ENCODE data around the gene KDM1B. TPM values are rescaled to one million over a fixed set of nuclear protein-coding genes. Genes with fewer than 3 reads are reported as not detected.

The KDM1B gene
- total RNA-seq, 1 donor from 2014 or later, result 19.6 TPM

DNA sequence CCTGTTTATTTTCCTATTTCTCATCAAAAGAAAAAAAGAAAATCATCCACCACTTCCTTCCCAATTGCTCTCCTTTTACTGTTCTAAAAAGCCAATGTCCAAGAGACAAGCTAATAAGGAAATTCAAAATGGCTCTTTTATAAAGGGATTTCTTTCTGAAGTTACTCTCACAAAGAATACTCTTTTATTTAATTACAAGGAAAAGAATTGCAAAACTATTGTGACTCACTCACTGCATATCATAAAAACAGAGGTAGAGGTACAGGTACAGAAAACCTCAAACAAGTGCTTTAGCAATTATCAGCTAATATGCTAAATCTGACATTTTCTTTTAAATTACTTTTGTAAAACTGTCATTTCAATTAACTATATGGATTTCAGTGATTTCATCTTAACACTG lies 91.0 kb downstream of the KDM1B start:
- intact Hi-C loops (cut with DNase I), result no loop called here
- H3K4me1 ChIP-seq, result no peaks in the 10 kb centered on the region
- peaks cover 63% of the 10 kb centered on the region for H3K36me3 ChIP-seq
- TF ChIP-seq, protein P1, sequence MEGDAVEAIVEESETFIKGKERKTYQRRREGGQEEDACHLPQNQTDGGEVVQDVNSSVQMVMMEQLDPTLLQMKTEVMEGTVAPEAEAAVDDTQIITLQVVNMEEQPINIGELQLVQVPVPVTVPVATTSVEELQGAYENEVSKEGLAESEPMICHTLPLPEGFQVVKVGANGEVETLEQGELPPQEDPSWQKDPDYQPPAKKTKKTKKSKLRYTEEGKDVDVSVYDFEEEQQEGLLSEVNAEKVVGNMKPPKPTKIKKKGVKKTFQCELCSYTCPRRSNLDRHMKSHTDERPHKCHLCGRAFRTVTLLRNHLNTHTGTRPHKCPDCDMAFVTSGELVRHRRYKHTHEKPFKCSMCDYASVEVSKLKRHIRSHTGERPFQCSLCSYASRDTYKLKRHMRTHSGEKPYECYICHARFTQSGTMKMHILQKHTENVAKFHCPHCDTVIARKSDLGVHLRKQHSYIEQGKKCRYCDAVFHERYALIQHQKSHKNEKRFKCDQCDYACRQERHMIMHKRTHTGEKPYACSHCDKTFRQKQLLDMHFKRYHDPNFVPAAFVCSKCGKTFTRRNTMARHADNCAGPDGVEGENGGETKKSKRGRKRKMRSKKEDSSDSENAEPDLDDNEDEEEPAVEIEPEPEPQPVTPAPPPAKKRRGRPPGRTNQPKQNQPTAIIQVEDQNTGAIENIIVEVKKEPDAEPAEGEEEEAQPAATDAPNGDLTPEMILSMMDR (IDR thresholded peaks at IDR 0.05), result no peak
- H3K4me3 ChIP-seq, result no peak overlapping the region
- ATAC-seq, result no peak
- H3K27ac ChIP-seq, result no peak overlapping the region
- no peak for DNase-seq
- H3K27me3 ChIP-seq, result no peaks in the 10 kb centered on the region
- H3K9me3 ChIP-seq, result no peaks in the 10 kb centered on the region

- intact Hi-C loops (cut with DNase I), result no loop called here
- TF ChIP-seq, protein P1 (IDR thresholded peaks at IDR 0.05), result no peak
- no peak overlapping the region for H3K27ac ChIP-seq
Measured at GRCh38 chr6:18247002-18247401, 91.8 kb downstream of the KDM1B start.

DNA sequence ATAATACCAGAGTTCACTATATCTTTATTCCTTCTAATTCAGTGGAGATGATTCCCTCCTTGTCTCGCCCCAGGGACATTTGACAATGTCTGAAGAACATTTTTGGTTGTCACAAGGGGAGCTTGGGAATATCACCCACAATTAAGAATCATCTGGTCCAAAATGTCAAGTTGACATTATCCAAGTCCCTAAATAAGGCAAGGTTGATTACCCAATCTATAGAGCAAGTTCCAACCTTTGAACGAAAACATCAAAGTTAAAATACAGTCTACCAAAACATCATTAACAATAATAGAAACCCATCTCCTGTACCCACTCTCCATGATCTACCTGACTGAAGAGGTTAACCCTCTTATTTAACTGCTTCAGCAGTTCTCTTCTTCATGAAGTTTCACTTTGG lies 93.5 kb downstream of the KDM1B start:
- H3K9me3 ChIP-seq, result no peaks in the 10 kb centered on the region
- H3K36me3 ChIP-seq, result peaks cover 67% of the 10 kb centered on the region
- no peak overlapping the region for H3K27ac ChIP-seq
- H3K4me3 ChIP-seq, result no peak overlapping the region
- TF ChIP-seq, protein P1 (IDR thresholded peaks at IDR 0.05), result no peak
- intact Hi-C loops (cut with DNase I), result no loop called here
- H3K27me3 ChIP-seq, result no peaks in the 10 kb centered on the region
- H3K4me1 ChIP-seq, result no peaks in the 10 kb centered on the region
- ATAC-seq, result no peak
- no peak for DNase-seq

More at GRCh38 chr6:18247002-18247401, 91.8 kb downstream of the KDM1B start:
- DNase-seq (no peak), ATAC-seq (no peak)
- H3K4me3 ChIP-seq, result no peak overlapping the region
- H3K9me3 ChIP-seq, result no peaks in the 10 kb centered on the region
- no peaks in the 10 kb centered on the region for H3K4me1 ChIP-seq
- peaks cover 67% of the 10 kb centered on the region for H3K36me3 ChIP-seq
- no peaks in the 10 kb centered on the region for H3K27me3 ChIP-seq

DNA sequence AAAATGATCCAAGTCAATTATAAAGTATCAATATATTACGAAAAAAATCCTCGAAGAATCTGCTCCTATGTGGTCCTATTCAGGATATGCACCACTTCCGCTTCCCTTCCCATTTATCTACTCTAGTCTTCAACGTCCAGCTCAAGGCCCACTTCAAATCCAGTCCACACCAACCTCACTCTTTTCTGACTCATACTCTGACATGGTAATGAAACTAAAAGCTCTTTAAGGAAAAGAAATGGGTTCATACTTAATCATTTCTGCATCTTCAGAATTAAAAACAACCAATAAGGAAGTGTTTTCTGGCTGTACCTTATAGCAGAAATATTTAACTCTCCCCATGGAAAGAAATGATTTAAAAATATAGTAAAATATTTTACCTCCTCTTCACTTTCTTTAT lies 94.0 kb downstream of the KDM1B start:
- DNase-seq, result no peak
- TF ChIP-seq, protein P1 (IDR thresholded peaks at IDR 0.05), result no peak
- no peaks in the 10 kb centered on the region for H3K9me3 ChIP-seq
- ATAC-seq, result no peak
- no peaks in the 10 kb centered on the region for H3K4me1 ChIP-seq
- no peak overlapping the region for H3K27ac ChIP-seq
- H3K27me3 ChIP-seq, result no peaks in the 10 kb centered on the region
- peaks cover 68% of the 10 kb centered on the region for H3K36me3 ChIP-seq
- intact Hi-C loops (cut with DNase I), result no loop called here
- H3K4me3 ChIP-seq, result no peak overlapping the region

DNA sequence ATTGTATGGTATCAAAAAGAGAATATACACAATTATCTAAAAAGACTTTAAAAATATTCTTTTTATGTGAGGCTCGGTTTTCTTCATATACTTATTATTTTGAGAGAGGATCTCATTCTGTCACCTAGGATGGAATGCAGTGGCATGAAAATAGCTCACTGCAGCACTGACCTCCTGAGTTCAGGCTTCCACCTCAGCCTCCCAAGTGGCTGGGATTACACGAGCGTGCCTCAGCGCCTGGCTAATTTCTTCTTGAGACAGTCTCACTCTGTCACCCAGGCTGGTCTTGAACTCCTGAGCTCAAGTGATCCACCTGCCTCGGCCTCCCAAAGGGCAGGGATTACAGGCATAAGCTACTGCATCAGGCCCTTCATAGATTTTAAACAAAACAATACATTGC lies 98.4 kb downstream of the KDM1B start:
- intact Hi-C loops (cut with DNase I), result no loop called here
- Histone ChIP-seq H3K9me3 (no peaks in the 10 kb centered on the region), H3K27me3 (no peaks in the 10 kb centered on the region), H3K4me3 (no peak overlapping the region), H3K27ac (no peak overlapping the region), H3K4me1 (no peaks in the 10 kb centered on the region), H3K36me3 (peaks cover 85% of the 10 kb centered on the region)
- no peak for ATAC-seq
- no peak for DNase-seq
- TF ChIP-seq, protein P1 (IDR thresholded peaks at IDR 0.05), result no peak

DNA sequence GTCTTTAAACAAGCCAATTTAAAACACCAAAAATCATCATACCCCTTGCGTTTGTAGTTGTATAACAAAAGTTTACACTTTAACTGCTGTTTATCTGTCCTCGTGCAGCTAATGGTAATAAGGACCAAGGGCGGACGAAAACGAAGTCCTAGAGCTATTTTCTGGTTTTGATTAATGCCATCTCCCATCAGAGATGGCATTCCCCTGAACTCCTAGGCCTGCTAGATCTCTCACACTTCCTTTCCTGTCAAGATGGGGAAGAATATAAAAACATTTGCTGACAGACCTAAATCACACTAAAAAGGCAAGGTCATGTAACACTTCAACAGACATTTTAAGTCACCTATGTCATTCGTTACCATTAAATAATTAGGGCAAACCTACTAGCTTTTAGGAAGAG lies 99.6 kb downstream of the KDM1B start:
- intact Hi-C loops (cut with DNase I), result no loop called here
- ATAC-seq (no peak), DNase-seq (no peak)
- Histone ChIP-seq H3K9me3 (no peaks in the 10 kb centered on the region), H3K36me3 (peaks cover 74% of the 10 kb centered on the region), H3K4me1 (peaks cover under 1% of the 10 kb centered on the region), H3K27ac (no peak overlapping the region), H3K4me3 (no peak overlapping the region), H3K27me3 (no peaks in the 10 kb centered on the region)
- TF ChIP-seq, protein P1 (IDR thresholded peaks at IDR 0.05), result no peak
